Gastroesophageal sphincter (tissue), 3 donors: ENCODE measurements around the gene HACD3.

Source experiments
- CTCF ChIP-seq, 4 experiments: fragments of 200-600 bp in 2 of 4; fragments of 450-650 bp in 2 of 4; sonication (generic) in 1 of 4; IDR thresholded peaks; one replicate each; pipeline ENCODE4 v1.5.1; 2017 to 2019; ENCODE audit warnings: antibody characterized with exemption in 4 of 4, mild to moderate bottlenecking in 2 of 4, moderate library complexity in 2 of 4
- EP300 ChIP-seq: sonication (generic); formaldehyde crosslinking; IDR thresholded peaks from one replicate; pipeline ENCODE4 v1.6.1; 2017; ENCODE audit warnings: antibody characterized with exemption, mild to moderate bottlenecking
- POLR2A ChIP-seq, 2 donors: fragments of 450-650 bp; IDR thresholded peaks; one replicate each; pipeline ENCODE4 v1.6.1; 2017; ENCODE audit warnings: antibody characterized with exemption in 2 of 2, mild to moderate bottlenecking in 2 of 2, moderate library complexity in 1 of 2
- POLR2AphosphoS5 ChIP-seq: sonication (generic); formaldehyde crosslinking; IDR thresholded peaks from one replicate; pipeline ENCODE4 v1.6.1; 2017; ENCODE audit warnings: antibody characterized with exemption

GRCh38 chr15:65620833-65621232 is 90.6 kb downstream of the HACD3 start:
- TF ChIP-seq CTCF (IDR thresholded peaks at IDR 0.05) (no peak), EP300 (no peak), POLR2A (IDR thresholded peaks at IDR 0.05) (no peak), POLR2AphosphoS5 (no peak)
